Type B pancreatic cell (in vitro differentiated cells): Measurements from ENCODE around the gene PIGS. TPM values are rescaled to one million over a fixed set of nuclear protein-coding genes. Genes with fewer than 3 reads are reported as not detected.

ENCODE experiments used
- DNase-seq: peaks from one replicate; pipeline ENCODE4 v3.0.0; 2021; ENCODE audit warnings: mixed read lengths; ENCODE audit not compliant: unreplicated experiment; ENCODE audit errors: extremely low spot score
- H3K27ac Mint-ChIP-seq: 2 replicates; pipeline ENCODE4 v1.8.0; 2021; ENCODE audit warnings: mild to moderate bottlenecking, mixed read lengths
- H3K27me3 Mint-ChIP-seq: 2 replicates; pipeline ENCODE4 v1.8.0; 2021; ENCODE audit warnings: mixed read lengths
- H3K36me3 Mint-ChIP-seq: 2 replicates; pipeline ENCODE4 v1.8.0; 2021; ENCODE audit warnings: mixed read lengths
- H3K4me1 Mint-ChIP-seq: one replicate; pipeline ENCODE4 v1.8.0; 2021; ENCODE audit warnings: mixed read lengths; ENCODE audit not compliant: unreplicated experiment
- H3K4me3 Mint-ChIP-seq: 2 replicates; pipeline ENCODE4 v1.8.0; 2021; ENCODE audit warnings: mild to moderate bottlenecking, mixed read lengths
- H3K9me3 Mint-ChIP-seq: 2 replicates; pipeline ENCODE4 v1.8.0; 2021; ENCODE audit warnings: mixed read lengths
- CTCF ChIP-seq: fragments of 200-600 bp; sonication (generic); conservative IDR thresholded peaks from 2 replicates; pipeline ENCODE4 v1.5.0; 2021; ENCODE audit warnings: antibody characterized with exemption, mild to moderate bottlenecking
- total RNA-seq: library from RNA; stranded (reverse); gene quantifications from 2 replicates; pipeline ENCODE4 v1.2.1, GENCODE V29; 2021; ENCODE audit warnings: low replicate concordance

The PIGS gene
- total RNA-seq, 1 donor from 2014 or later = 75.0 TPM

DNA sequence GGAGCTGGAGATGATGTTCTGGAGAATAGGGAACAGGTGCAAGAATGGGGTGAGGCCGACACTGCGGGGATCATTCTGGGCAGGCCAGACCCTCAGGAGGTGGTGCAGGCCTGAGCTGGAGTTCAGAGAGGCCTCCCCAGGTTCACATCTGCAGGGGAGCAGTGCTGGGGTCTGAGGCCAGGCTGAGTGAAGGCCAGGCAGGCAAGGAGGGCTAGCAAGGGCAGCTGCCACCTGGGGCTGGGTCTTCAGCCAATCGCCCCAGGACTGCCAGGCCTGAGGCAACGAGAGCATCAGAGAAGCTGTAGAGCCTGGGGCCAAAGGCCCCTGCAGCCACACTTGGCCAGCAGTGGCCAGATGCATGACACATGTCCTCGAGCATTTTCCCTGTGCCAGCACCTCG is 50.6 kb downstream of the PIGS start:
- TF ChIP-seq CTCF = no peak
- H3K4me3 Mint-ChIP-seq = no peak overlapping the region

GRCh38 chr17:28519236-28519635 is 52.1 kb downstream of the PIGS start:
- H3K4me1 Mint-ChIP-seq = peaks cover 9% of the 10 kb centered on the region
- no peak for TF ChIP-seq CTCF
- no peaks in the 10 kb centered on the region for H3K27me3 Mint-ChIP-seq
- no peaks in the 10 kb centered on the region for H3K36me3 Mint-ChIP-seq
- H3K4me3 Mint-ChIP-seq = no peak overlapping the region
- no peak for DNase-seq
- no peaks in the 10 kb centered on the region for H3K9me3 Mint-ChIP-seq
- H3K27ac Mint-ChIP-seq = no peak overlapping the region

More for the DNA sequence above, 50.6 kb downstream of the PIGS start:
- Mint-ChIP-seq H3K27ac (no peak overlapping the region), H3K36me3 (no peaks in the 10 kb centered on the region), H3K4me1 (peaks cover 19% of the 10 kb centered on the region), H3K9me3 (no peaks in the 10 kb centered on the region), H3K27me3 (no peaks in the 10 kb centered on the region)
- DNase-seq = no peak

GRCh38 chr17:28518578-28518977 is 52.7 kb downstream of the PIGS start:
- no peaks in the 10 kb centered on the region for H3K9me3 Mint-ChIP-seq
- H3K36me3 Mint-ChIP-seq = no peaks in the 10 kb centered on the region
- H3K27ac Mint-ChIP-seq = no peak overlapping the region
- peaks cover 9% of the 10 kb centered on the region for H3K4me1 Mint-ChIP-seq
- no peak for TF ChIP-seq CTCF
- DNase-seq = no peak
- peaks cover 5% of the 10 kb centered on the region for H3K27me3 Mint-ChIP-seq
- no peak overlapping the region for H3K4me3 Mint-ChIP-seq

DNA sequence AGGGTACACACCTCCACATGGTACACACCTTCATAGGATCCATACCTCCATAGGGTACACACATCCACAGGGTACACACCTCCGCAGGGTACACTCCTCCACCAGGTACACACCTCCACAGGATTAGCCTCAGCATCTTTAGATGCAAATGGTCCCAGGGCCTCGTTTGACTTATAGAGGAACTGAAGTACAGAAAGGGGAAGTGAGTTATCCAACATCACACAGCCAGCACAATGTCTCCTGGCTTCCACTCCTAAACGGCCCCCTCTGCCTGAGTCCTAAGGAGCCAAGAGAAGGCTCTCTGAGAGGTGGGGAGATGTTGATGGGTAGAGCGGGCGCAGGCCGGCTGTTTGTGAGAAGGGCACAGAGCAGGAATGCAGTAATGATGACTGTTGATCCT is 53.2 kb downstream of the PIGS start:
- Mint-ChIP-seq H3K36me3 (no peaks in the 10 kb centered on the region), H3K27me3 (peaks cover 7% of the 10 kb centered on the region), H3K27ac (no peak overlapping the region), H3K9me3 (no peaks in the 10 kb centered on the region), H3K4me1 (peaks cover 9% of the 10 kb centered on the region), H3K4me3 (no peak overlapping the region)
- no peak for TF ChIP-seq CTCF
- no peak for DNase-seq

DNA sequence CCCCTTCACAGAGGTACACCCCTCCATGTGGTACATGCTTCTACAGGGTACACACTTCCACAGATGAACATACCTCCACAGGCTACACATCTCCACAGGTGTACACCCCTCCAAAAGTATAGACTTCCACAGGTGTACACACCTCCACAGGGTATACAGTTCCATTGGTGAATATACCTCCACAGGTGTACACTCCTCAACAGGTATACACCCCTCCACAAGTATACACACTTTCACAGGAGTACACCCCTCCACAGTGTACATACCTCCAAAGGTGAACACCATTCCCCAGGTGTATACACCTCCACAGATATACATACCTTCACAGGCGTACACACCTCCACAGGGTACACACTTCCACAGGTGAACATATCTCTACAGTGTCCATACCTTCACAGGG is 55.8 kb downstream of the PIGS start:
- H3K36me3 Mint-ChIP-seq = no peaks in the 10 kb centered on the region

More for the DNA sequence above, 55.8 kb downstream of the PIGS start:
- H3K9me3 Mint-ChIP-seq = no peaks in the 10 kb centered on the region
- DNase-seq = no peak
- no peaks in the 10 kb centered on the region for H3K4me1 Mint-ChIP-seq
- H3K27ac Mint-ChIP-seq = no peak overlapping the region
- peaks cover 10% of the 10 kb centered on the region for H3K27me3 Mint-ChIP-seq
- TF ChIP-seq CTCF = no peak
- no peak overlapping the region for H3K4me3 Mint-ChIP-seq
